Colonic mucosa (tissue), 4 donors: Measurements from ENCODE around the gene OSBPL6. TPM values are rescaled to one million over a fixed set of nuclear protein-coding genes. Genes with fewer than 3 reads are reported as not detected.

Experiments used
- DNase-seq: peaks from one replicate; pipeline ENCODE4 v3.0.0-alpha.2; 2020
- H3K27ac ChIP-seq: fragments of 200-600 bp; one replicate; pipeline ENCODE4 v1.8.0; 2021
- H3K27me3 ChIP-seq: fragments of 200-600 bp; one replicate; pipeline ENCODE4 v1.8.0; 2021
- H3K36me3 ChIP-seq: fragments of 200-600 bp; one replicate; pipeline ENCODE4 v1.8.0; 2021
- H3K4me1 ChIP-seq: fragments of 200-600 bp; one replicate; pipeline ENCODE4 v1.8.0; 2021; ENCODE audit warnings: mild to moderate bottlenecking
- H3K4me3 ChIP-seq: fragments of 200-600 bp; one replicate; pipeline ENCODE4 v1.8.0; 2021
- H3K9ac ChIP-seq, 2 donors: one replicate each; pipeline ENCODE4 v1.7.0; 2013; ENCODE audit warnings: control low read depth in 2 of 2, low read depth in 2 of 2, low read length in 2 of 2
- H3K9me3 ChIP-seq: fragments of 200-600 bp; one replicate; pipeline ENCODE4 v1.8.0; 2021
- intact Hi-C: fragments of 100-400 bp; cut with DNase I; formaldehyde crosslinking; loops from one replicate; pipeline ENCODE4 v1.14.1; 2022
- total RNA-seq, 2 donors: library from RNA; stranded (reverse); fragmentation: NEBNext Ultra II Directional in 1 of 2; extraction: Animal tissue kit (Norgen Biotek cat#: 25700) in 1 of 2; gene quantifications; one replicate each; pipeline ENCODE4 v1.2.1, GENCODE V29; 2021
- TF ChIP-seq, protein P1 (sequence below): fragments of 200-600 bp; IDR thresholded peaks from one replicate; pipeline ENCODE4 v1.8.0; 2022; ENCODE audit warnings: antibody characterized with exemption, mild to moderate bottlenecking
- donor health status: healthy.
- donor health status: DM: no; HTN: no; CAD: no.
- donor health status: DM: no; HTN: no; CAD: no.

OSBPL6 gene
- total RNA-seq, 2 donors from 2014 or later = 0.58 to 0.72 TPM

DNA sequence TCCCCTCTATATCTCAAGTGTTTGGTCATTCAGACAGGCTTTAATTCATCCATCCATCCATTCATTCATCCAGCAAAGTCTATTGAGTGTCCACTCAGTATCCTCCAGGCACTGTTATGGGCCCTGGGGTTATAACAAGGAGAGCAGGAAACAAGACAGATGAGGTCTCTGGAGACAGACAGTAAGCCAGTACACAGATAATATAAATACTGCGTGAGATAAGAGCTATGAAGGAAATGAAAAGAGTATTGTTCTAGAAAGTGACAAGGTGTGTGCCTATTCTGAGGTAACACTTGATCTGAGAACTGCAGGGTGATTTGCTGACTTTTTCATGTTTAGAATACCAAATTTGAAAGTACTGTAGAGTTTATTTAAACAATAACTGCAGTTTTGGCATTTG lies 98.3 kb downstream of the OSBPL6 start:
- H3K36me3 ChIP-seq = no peaks in the 10 kb centered on the region
- no peak overlapping the region for H3K4me3 ChIP-seq
- no peaks in the 10 kb centered on the region for H3K27me3 ChIP-seq
- intact Hi-C loops = no loop called here
- DNase-seq = no peak
- H3K4me1 ChIP-seq = no peaks in the 10 kb centered on the region
- no peak overlapping the region for H3K9ac ChIP-seq
- TF ChIP-seq, protein P1, sequence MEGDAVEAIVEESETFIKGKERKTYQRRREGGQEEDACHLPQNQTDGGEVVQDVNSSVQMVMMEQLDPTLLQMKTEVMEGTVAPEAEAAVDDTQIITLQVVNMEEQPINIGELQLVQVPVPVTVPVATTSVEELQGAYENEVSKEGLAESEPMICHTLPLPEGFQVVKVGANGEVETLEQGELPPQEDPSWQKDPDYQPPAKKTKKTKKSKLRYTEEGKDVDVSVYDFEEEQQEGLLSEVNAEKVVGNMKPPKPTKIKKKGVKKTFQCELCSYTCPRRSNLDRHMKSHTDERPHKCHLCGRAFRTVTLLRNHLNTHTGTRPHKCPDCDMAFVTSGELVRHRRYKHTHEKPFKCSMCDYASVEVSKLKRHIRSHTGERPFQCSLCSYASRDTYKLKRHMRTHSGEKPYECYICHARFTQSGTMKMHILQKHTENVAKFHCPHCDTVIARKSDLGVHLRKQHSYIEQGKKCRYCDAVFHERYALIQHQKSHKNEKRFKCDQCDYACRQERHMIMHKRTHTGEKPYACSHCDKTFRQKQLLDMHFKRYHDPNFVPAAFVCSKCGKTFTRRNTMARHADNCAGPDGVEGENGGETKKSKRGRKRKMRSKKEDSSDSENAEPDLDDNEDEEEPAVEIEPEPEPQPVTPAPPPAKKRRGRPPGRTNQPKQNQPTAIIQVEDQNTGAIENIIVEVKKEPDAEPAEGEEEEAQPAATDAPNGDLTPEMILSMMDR = no peak
- H3K27ac ChIP-seq = no peak overlapping the region
- no peaks in the 10 kb centered on the region for H3K9me3 ChIP-seq

DNA sequence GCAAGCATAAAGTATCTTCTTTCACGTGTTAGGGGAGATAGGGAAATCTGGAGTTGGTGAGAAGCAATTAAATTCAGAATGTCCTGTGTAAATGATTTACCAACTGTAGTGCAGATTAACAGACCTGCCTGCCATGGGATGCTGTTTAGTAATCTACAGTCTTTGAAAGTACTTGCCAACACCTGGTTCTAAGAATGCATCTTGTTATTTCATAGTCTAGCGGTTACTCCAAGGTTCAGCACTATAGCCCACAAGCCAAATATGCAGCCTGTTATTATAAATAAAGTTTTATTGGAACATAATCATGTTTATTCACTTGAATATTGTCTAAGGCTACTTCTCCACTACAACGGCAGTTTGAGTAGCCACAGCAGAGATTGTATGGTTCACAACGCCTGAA lies 100.8 kb downstream of the OSBPL6 start:
- intact Hi-C loops = no loop called here
- Histone ChIP-seq H3K4me1 (no peaks in the 10 kb centered on the region), H3K27ac (no peak overlapping the region), H3K4me3 (no peak overlapping the region), H3K9ac (no peak overlapping the region), H3K9me3 (no peaks in the 10 kb centered on the region), H3K27me3 (no peaks in the 10 kb centered on the region), H3K36me3 (no peaks in the 10 kb centered on the region)
- TF ChIP-seq, protein P1 = no peak
- no peak for DNase-seq

DNA sequence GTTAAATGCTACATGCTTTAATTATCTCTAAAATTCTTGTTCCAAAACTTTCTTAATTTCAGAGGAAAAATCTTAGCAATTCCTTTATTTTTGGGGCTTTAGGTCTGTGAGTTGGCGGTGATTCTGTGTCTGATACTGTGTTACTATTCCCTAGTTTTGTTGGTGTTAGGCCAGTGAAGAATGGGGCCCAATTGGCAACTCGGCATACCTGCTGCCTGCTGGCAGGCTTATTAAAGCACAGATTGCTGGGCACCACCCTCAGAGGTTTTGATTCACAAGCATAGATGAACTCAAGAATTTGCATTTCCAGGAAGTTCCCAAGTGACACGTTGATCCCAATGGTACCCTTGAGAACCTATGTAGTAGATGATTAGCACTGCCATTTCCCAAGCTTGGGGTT lies 101.6 kb downstream of the OSBPL6 start:
- Histone ChIP-seq H3K27me3 (no peaks in the 10 kb centered on the region), H3K36me3 (no peaks in the 10 kb centered on the region), H3K9ac (no peak overlapping the region), H3K9me3 (no peaks in the 10 kb centered on the region), H3K4me3 (no peak overlapping the region), H3K4me1 (no peaks in the 10 kb centered on the region), H3K27ac (no peak overlapping the region)
- TF ChIP-seq, protein P1 = no peak
- DNase-seq = no peak
- intact Hi-C loops = no loop called here

DNA sequence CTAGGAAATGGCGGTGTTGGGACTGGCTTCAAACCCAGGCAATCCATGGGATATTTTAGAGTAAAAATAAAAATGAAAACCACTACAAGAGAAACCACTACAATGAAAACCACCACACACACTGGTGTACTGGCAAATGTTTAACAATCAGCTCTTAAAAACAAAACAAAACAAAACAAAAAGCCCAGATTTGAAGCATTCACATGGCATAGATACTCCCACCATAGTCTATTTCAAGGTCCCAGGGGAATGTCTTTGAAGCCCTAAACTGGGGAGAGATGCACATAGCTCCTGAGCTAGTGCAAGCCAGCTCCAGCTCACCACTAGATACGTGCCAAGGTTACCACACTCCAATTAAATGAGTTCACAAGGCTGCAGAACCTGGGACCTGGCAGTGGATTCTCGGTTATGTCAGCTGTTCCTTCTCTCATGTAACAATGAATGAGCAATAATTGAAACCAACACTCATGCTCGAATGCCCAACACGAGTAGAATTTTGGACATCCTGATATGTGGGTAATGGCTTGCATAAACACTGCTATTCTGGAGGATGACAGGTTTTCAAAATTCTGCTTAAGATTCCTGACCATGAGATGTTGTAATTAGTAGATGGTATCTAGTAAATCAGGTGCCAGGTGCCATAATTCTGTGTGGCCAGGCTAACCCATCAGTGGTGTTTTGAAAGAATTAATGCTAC lies 102.2 kb downstream of the OSBPL6 start:
- intact Hi-C loops = no loop called here

DNA sequence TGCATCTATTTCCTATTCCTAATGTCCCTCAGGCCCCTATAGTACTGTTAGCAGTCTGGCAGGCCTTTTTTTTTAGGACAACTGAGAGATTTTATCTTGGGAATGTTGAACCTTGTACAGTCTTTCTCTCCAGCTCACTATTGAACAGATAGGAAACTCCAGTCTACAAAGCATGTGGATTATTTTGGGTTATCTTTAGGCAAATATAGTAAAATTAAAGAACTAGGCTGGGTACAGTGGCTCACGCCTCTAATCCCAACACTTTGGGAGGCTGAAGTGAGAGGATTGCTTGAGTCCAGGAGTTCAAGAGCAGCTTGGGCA lies 102.7 kb downstream of the OSBPL6 start:
- no peak for DNase-seq
- H3K27me3 ChIP-seq = no peaks in the 10 kb centered on the region
- no peak overlapping the region for H3K4me3 ChIP-seq
- no peaks in the 10 kb centered on the region for H3K36me3 ChIP-seq
- no peaks in the 10 kb centered on the region for H3K4me1 ChIP-seq
- H3K27ac ChIP-seq = no peak overlapping the region
- intact Hi-C loops = no loop called here
- no peaks in the 10 kb centered on the region for H3K9me3 ChIP-seq
- TF ChIP-seq, protein P1 = no peak
- no peak overlapping the region for H3K9ac ChIP-seq

More for the DNA sequence above, 102.2 kb downstream of the OSBPL6 start:
- no peaks in the 10 kb centered on the region for H3K36me3 ChIP-seq
- no peaks in the 10 kb centered on the region for H3K9me3 ChIP-seq
- H3K4me1 ChIP-seq = no peaks in the 10 kb centered on the region
- no peak for DNase-seq
- H3K4me3 ChIP-seq = no peak overlapping the region
- H3K27ac ChIP-seq = no peak overlapping the region
- H3K9ac ChIP-seq = no peak overlapping the region
- H3K27me3 ChIP-seq = no peaks in the 10 kb centered on the region
- TF ChIP-seq, protein P1 = no peak
